Prostate gland (tissue), 2 donors: ENCODE data around the gene DNAJC3. TPM values are rescaled to one million over a fixed set of nuclear protein-coding genes. Genes with fewer than 3 reads are reported as not detected.
"Not testable (repeated sequence)": the region's sequence is repeated elsewhere in the genome, so short reads cannot be mapped to it uniquely, and the experiment has no call there.

Experiments used
- DNase-seq: peaks from one replicate; pipeline ENCODE4 v3.0.0-alpha.2; 2019; ENCODE audit warnings: low spot score
- H3K27ac ChIP-seq, 2 donors: fragments of 200-600 bp; sonication (generic); 2 replicates each; pipeline ENCODE4 v1.5.1; 2017 to 2019
- H3K27me3 ChIP-seq: fragments of 200-600 bp; sonication (generic); replicated peaks from 2 replicates; pipeline ENCODE4 v1.5.1; 2019; ENCODE audit not compliant: insufficient read depth
- H3K36me3 ChIP-seq, 2 donors: fragments of 200-600 bp; sonication (generic); 1 replicate in 1 of 2; 2 replicates in 1 of 2; pipeline versions ENCODE4 v1.5.1 to v1.8.1; 2017 to 2019
- H3K4me1 ChIP-seq: fragments of 200-600 bp; sonication (generic); replicated peaks from 2 replicates; pipeline ENCODE4 v1.5.1; 2019
- H3K4me3 ChIP-seq, 2 donors: fragments of 200-600 bp; sonication (generic); 2 replicates each; pipeline ENCODE4 v1.5.1; 2017 to 2019
- H3K9me3 ChIP-seq: fragments of 200-600 bp; sonication (generic); 2 replicates; pipeline ENCODE4 v1.5.1; 2017
- POLR2A ChIP-seq: fragments of 450-650 bp; IDR thresholded peaks from one replicate; pipeline ENCODE4 v1.6.1; 2016; ENCODE audit warnings: antibody characterized with exemption, mild to moderate bottlenecking
- POLR2AphosphoS5 ChIP-seq: sonication (generic); formaldehyde crosslinking; IDR thresholded peaks from one replicate; pipeline ENCODE4 v1.6.1; 2017; ENCODE audit warnings: antibody characterized with exemption
- WGBS: methylation state at CpG from one replicate; pipeline ENCODE4 v1.1.5; 2018; 5-methylcytosine and 5-hydroxymethylcytosine counted together
- intact Hi-C: fragments of 100-400 bp; cut with DNase I; formaldehyde crosslinking; loops from one replicate; pipeline ENCODE4 v1.14.2; 2022
- total RNA-seq, 2 donors: library from RNA; depleted of rRNA; stranded (reverse); fragments of >200 nt; gene quantifications; one replicate each; pipeline ENCODE4 v1.1.0, GENCODE V29; 2016
- TF ChIP-seq, protein P1 (sequence below), 4 experiments: fragments of 200-600 bp in 2 of 4; fragments of 450-650 bp in 2 of 4; sonication (generic) in 2 of 4; IDR thresholded peaks; 1 replicate in 3 of 4; 2 replicates in 1 of 4; pipeline ENCODE4 v1.5.1; 2016 to 2019; ENCODE audit warnings: antibody characterized with exemption in 4 of 4, mild to moderate bottlenecking in 2 of 4, moderate library complexity in 2 of 4

DNAJC3 gene
- total RNA-seq, 2 donors from 2014 or later, result 44.7 to 106 TPM

DNA sequence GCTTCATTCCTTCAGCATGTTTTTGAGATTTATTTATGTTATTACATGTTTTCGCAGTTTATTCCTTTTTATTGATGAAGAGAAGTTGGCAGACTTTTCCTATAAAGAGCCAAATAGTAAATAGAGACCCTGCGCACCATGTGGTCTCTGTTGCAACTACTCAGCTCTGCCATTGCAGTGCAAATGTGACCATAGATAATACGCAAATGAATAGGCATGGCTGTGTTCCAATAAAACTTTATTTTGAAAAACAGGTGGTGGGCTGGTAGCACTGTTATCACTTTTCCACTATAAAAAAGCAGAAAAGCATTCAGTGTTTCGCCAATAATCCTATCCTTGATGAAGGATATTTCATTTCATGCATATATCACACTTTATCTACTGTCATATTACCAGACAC lies 95.0 kb downstream of the DNAJC3 start:
- no peak overlapping the region for H3K4me3 ChIP-seq
- 92% methylated on average over 4 of the region's 4 CpGs for WGBS
- H3K9me3 ChIP-seq, result no peaks in the 10 kb centered on the region
- H3K27ac ChIP-seq, result no peak overlapping the region
- DNase-seq, result no peak
- no peaks in the 10 kb centered on the region for H3K27me3 ChIP-seq
- no peaks in the 10 kb centered on the region for H3K4me1 ChIP-seq
- intact Hi-C loops, result no loop called here
- no peaks in the 10 kb centered on the region for H3K36me3 ChIP-seq
- TF ChIP-seq, protein P1, sequence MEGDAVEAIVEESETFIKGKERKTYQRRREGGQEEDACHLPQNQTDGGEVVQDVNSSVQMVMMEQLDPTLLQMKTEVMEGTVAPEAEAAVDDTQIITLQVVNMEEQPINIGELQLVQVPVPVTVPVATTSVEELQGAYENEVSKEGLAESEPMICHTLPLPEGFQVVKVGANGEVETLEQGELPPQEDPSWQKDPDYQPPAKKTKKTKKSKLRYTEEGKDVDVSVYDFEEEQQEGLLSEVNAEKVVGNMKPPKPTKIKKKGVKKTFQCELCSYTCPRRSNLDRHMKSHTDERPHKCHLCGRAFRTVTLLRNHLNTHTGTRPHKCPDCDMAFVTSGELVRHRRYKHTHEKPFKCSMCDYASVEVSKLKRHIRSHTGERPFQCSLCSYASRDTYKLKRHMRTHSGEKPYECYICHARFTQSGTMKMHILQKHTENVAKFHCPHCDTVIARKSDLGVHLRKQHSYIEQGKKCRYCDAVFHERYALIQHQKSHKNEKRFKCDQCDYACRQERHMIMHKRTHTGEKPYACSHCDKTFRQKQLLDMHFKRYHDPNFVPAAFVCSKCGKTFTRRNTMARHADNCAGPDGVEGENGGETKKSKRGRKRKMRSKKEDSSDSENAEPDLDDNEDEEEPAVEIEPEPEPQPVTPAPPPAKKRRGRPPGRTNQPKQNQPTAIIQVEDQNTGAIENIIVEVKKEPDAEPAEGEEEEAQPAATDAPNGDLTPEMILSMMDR (IDR thresholded peaks at IDR 0.05), result no peak
- no peak for TF ChIP-seq POLR2AphosphoS5
- no peak for TF ChIP-seq POLR2A

DNA sequence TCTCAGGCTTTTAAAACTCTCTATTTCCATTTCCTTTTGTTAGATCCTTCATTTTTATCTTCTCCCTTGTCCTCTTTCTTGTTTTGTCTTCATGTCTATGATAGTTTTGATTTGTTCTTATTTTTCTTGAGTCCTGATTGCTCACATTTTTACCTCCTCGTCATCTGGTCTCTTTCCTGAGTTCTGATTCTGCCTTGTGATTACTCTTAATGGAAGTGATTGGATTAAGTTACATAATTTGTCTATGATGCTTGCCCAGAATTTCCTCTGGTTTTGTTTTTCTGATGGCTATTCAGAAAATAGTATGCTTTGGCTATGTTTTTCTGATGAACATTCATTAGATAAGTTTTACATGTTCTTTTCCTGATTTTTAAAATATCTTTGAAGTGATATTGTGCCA lies 102.6 kb downstream of the DNAJC3 start:
- Histone ChIP-seq H3K36me3 (no peaks in the 10 kb centered on the region), H3K27ac (no peak overlapping the region), H3K27me3 (no peaks in the 10 kb centered on the region), H3K9me3 (no peaks in the 10 kb centered on the region), H3K4me3 (no peak overlapping the region), H3K4me1 (no peaks in the 10 kb centered on the region)
- DNase-seq, result no peak
- 89% methylated on average over 1 of the region's 1 CpG for WGBS
- intact Hi-C loops, result no loop called here
- no peak for TF ChIP-seq POLR2A

DNA sequence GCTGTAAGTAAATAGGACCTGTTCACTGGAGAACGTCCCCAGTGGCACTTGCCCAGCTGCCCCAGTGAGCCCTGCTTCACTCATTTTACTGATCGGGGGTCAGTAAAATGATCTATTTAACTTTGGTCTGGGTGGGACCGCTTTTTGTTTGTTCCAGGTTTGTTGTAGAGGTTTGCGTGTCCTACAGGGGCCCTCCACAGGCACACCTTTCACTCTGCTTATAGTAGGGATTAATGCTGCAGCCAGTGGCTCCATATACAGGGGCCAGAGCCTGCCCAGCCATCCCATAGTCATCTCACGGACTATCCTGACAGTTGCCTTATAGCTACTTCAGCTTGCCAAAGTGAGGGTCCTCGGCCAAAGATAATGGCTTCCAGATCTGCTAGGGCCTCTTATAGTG lies 104.1 kb downstream of the DNAJC3 start:
- 95% methylated on average over 6 of the region's 6 CpGs for WGBS
- Histone ChIP-seq H3K36me3 (no peaks in the 10 kb centered on the region), H3K27ac (no peak overlapping the region), H3K4me3 (no peak overlapping the region), H3K9me3 (no peaks in the 10 kb centered on the region), H3K4me1 (no peaks in the 10 kb centered on the region), H3K27me3 (no peaks in the 10 kb centered on the region)
- DNase-seq, result no peak
- TF ChIP-seq POLR2AphosphoS5, result no peak
- TF ChIP-seq POLR2A, result no peak
- TF ChIP-seq, protein P1 (IDR thresholded peaks at IDR 0.05), result no peak
- intact Hi-C loops, result no loop called here

DNA sequence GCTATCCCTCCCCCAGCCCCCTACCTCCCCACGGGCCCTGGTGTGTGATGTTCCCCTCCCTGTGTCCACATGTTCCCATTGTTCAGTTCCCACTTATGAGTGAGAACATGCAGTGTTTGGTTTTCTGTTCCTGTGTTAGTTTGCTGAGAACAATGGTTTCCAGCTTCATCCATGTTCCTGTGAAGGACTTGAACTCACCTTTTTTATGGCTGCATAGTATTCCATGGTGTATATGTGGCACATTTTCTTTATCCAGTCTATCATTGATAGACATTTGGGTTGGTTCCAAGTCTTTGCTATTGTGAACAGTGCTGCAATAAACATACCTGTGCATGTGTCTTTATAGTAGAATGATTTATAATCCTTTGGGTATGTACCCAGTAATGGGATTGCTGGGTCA lies 105.0 kb downstream of the DNAJC3 start:
- H3K4me3 ChIP-seq, intact Hi-C loops, H3K27ac ChIP-seq, H3K4me1 ChIP-seq, H3K27me3 ChIP-seq, H3K36me3 ChIP-seq, DNase-seq, H3K9me3 ChIP-seq: not testable (repeated sequence)
- 100% methylated on average over 1 of the region's 1 CpG for WGBS

DNA sequence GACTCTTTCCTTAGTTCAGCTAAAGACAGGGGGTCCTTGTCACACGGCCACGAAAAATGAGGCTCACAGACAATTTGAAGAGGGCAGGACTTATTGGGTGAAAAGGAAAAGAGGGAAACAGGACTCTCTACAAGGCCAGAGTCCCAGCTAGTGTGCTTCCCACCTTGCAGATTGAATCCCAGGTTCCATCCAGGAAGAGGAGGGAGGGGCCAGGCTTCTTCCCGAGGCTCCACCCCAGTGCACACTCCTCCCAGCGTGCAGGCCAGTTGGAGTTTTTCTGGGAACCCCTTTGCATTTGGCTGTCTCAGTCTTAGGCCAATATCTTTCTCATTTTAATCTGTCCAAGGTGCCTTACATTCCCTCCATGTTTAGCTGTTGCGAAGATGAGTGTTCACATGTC lies 106.8 kb downstream of the DNAJC3 start:
- WGBS, result 82% methylated on average over 5 of the region's 5 CpGs
- Histone ChIP-seq H3K9me3 (no peaks in the 10 kb centered on the region), H3K4me3 (no peak overlapping the region), H3K4me1 (no peaks in the 10 kb centered on the region), H3K27me3 (no peaks in the 10 kb centered on the region), H3K27ac (no peak overlapping the region), H3K36me3 (no peaks in the 10 kb centered on the region)
- intact Hi-C loops, result no loop called here
- DNase-seq, result no peak
- TF ChIP-seq POLR2AphosphoS5 (no peak), POLR2A (no peak)
- TF ChIP-seq, protein P1 (IDR thresholded peaks at IDR 0.05), result no peak

DNA sequence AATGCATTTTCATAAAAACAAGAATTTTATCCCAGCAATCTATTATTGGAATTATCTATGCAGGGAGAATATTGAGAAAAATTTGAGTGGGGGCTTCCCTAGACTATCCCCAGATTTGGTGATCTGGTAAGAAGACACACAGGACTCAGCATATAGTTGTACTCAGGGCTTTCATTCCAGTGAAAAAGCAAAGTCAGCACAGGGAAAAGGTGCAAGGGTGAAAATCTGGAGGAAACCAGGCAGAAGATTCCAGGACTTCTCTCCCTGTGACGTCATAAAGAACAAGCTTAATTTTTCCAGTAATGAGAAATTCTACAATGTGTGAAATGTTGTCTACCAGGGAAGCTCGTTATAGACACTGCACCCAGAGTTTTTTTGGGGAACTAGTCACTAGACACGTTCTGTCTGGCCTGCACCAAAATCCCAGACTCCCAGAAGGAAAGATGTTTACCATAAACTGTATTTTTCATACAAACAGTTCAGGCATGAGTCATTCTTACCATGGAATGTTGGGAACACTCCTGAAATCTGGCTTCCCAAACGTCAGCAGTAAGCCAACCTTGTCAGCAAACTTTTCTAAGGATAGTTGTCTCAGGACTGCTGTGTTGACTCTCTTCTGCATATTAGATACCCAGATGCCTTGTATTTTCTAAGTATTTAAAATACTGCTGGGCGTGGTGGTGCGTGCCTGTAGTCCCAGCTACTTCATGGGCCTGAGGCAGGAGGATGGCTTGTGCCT lies 107.4 kb downstream of the DNAJC3 start:
- no peaks in the 10 kb centered on the region for H3K4me1 ChIP-seq
- no peaks in the 10 kb centered on the region for H3K36me3 ChIP-seq
- no peak overlapping the region for H3K27ac ChIP-seq
- WGBS, result 73% methylated on average over 6 of the region's 6 CpGs
- H3K4me3 ChIP-seq, result no peak overlapping the region
- no peaks in the 10 kb centered on the region for H3K9me3 ChIP-seq
- no peaks in the 10 kb centered on the region for H3K27me3 ChIP-seq
- no peak for DNase-seq
- intact Hi-C loops, result no loop called here
- TF ChIP-seq, protein P1 (IDR thresholded peaks at IDR 0.05), result no peak
- TF ChIP-seq POLR2AphosphoS5 (no peak), POLR2A (no peak)
